ENCODE results near the gene ATP1A3.

The ATP1A3 gene

DNA sequence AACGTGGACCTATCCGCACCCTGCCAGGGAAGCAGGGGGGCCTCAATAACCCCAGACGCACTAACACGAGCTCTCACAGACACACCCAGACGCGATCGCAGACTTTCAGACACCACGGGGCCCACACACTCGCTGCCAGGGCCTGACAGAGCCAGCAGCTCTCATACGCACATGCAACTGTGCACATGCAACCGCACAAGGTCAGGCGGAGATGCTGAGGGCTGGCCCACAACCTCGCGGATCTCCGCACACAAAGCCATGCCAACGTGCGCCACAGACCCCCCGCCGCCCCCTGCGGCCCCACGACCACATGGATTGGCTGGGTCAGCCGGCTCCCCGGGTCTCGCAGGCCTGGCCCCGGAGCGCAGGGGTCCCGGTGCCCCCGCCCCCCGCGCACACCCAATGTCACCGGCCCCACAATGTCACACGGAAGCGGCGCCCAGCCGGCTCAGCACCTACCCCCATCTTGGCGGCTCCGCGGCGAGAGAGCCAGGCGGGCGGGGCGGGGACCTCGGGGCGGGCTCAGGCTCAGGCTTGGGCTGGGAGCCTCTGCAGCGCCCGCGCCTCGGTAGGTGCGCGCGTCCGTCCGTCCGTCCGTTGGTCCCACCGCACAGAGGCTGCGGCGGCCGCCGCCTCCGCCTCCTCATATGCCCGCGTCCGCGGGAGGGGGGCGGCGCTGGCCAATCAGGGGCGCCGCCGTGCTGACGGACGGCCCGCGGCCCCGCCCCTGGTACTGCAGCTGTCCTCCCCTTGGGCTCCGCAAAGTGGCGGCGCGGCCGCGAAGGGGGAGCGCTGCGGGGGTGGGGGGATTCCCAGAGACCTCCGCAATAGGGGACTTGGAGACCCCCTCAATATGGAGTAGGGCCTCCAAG, at the start of gene ATP1A3:
Gene ATP1A3 (minus strand): TSS at position 619 of the 872 bp plus-strand sequence. CDS start 154 bp downstream, at position 465.
- TF ChIP-seq GATA2 (IDR thresholded peaks at IDR 0.05; ENCODE audit: low read depth, low read length) (no peak), GATA3 (IDR thresholded peaks at IDR 0.05; ENCODE audit: low read depth, low read length) (no peak)

DNA sequence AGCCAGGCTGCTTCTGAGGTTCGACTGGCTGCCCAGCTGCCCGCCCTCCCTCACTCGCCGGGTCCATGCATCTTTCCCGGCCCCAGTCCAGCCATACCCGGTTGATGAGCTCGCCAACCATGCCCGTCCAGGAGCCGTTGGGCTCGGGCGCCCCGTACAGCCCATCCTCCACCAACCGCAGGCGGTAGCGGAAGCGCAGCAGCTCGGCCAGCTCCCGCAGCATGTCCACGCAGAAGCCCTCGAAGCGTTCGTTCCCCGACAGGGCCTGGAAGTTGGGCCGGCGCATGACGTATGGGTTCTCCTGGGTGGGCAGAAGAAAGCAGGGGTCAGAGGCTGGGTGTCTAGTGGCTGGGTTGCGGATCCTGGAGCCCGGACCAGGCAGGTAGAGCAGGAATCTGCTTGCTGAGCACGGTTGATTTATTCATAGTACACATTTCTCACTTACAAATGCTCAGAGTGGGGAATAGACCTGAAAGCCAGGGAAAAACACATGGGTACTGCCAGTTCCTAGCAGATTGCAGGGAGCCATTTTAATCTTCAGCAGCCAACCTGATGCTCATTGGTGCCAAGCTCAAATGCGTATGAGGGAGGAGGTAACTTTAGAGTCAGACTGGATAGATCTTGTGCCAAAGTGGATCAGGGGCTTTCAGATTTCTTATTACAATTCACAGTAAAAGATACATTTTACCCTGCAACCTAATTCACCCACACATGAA, 48.6 kb upstream of the ATP1A3 start:
- TF ChIP-seq GATA2 (IDR thresholded peaks at IDR 0.05; ENCODE audit: low read depth, low read length) (no peak), GATA3 (IDR thresholded peaks at IDR 0.05; ENCODE audit: low read depth, low read length) (no peak)

DNA sequence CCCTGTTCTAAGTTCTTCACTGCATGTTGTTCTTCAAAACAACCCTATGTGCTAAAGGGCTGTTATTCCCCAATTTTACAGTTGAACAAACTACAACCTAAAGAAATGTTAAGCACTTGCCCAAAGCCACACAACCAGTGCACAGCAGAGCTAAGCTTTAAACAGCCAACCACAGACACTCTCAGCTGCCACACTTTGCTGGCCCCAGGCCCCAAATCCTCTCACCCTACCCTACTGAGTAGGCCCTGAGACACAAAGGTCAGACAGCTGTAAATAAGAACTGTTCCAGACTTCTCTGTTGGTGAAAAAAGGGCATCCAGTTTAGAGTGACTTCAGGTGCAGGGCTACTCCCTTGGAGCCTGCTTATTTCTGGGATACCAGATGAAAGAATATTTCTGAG, 46.0 kb upstream of the ATP1A3 start:
- TF ChIP-seq GATA3 (IDR thresholded peaks at IDR 0.05; ENCODE audit: low read depth, low read length), result no peak
- no peak for TF ChIP-seq GATA2 (IDR thresholded peaks at IDR 0.05; ENCODE audit: low read depth, low read length)

DNA sequence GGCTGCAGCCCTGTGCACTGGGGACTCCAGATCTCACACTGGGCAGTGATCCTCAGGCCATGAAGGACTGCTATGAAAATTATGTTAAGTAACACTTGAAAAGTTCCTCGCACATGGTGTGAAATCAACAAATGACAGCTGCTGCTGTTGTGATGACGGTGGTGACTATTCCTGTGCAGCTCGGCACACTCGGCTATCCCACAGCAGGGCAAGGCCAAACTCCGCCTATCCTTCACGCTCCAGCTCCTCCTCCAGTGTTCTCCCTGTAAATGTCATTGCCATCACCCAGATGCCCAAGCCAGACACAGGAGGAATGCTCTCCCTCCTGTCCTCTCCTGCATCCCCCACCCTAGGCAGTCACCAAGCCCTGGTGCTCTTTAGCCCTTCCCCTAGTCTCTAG, 44.6 kb upstream of the ATP1A3 start:
- no peak for TF ChIP-seq GATA2 (IDR thresholded peaks at IDR 0.05; ENCODE audit: low read depth, low read length)
- TF ChIP-seq GATA3 (IDR thresholded peaks at IDR 0.05; ENCODE audit: low read depth, low read length), result no peak

DNA sequence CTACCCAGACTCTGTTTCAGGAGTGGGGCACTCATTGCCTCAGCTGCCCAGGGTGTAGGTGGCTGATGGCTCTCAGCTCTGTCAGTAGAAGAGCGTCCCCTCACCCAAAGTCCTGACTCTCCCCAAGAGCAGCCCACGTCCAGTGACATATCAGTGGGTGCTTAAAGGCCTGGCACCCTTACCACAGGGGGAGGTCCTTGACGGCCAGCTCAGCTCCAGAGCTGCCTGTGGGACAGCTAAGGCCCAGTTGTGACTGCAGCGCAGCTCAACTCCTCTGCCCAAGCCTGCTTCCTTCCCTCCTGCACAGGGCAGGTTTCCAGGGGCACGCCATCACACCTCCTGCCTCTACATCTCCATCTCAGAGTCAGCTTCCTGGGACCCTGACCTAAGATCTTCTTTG, 43.6 kb upstream of the ATP1A3 start:
- no peak for TF ChIP-seq GATA2 (IDR thresholded peaks at IDR 0.05; ENCODE audit: low read depth, low read length)
- no peak for TF ChIP-seq GATA3 (IDR thresholded peaks at IDR 0.05; ENCODE audit: low read depth, low read length)

DNA sequence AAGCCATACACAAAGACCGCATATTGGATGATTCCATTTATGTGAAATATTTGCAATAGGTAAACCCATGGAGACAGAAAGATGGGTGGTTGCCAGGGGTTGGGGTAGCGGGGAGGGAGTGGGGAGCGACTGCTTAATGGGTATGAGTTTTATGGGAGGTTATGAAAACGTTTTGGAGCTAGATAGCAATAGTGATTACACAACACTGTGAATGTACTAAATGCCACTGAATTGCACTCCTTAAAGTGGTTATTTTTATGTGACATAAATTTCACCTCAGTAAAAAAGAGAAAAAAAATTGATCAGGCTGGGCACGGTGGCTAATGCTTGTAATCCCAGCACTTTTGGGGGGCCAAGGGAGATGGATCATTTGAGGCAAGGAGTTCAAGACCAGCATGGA, 39.4 kb upstream of the ATP1A3 start:
- no peak for TF ChIP-seq GATA2 (IDR thresholded peaks at IDR 0.05; ENCODE audit: low read depth, low read length)
- TF ChIP-seq GATA3 (IDR thresholded peaks at IDR 0.05; ENCODE audit: low read depth, low read length), result no peak

DNA sequence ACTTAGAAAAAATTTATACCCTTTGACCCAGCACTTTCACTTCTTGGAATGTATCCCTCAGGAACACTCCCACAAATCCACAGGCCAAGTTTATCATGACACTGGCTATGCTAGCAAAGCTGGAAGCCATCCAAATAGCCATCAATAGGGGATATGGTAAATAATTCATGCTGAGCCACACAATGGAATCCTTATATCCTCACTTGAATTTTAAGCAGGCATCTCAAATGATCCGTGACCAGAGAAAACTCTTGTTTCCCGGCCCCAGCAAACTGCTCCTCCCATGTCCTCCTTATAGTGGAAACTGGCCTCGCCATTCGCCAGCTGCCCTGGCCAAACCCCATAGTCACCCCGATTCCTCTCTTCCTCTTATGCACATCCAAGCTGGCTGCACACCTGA, 38.4 kb upstream of the ATP1A3 start:
- no peak for TF ChIP-seq GATA3 (IDR thresholded peaks at IDR 0.05; ENCODE audit: low read depth, low read length)
- no peak for TF ChIP-seq GATA2 (IDR thresholded peaks at IDR 0.05; ENCODE audit: low read depth, low read length)

DNA sequence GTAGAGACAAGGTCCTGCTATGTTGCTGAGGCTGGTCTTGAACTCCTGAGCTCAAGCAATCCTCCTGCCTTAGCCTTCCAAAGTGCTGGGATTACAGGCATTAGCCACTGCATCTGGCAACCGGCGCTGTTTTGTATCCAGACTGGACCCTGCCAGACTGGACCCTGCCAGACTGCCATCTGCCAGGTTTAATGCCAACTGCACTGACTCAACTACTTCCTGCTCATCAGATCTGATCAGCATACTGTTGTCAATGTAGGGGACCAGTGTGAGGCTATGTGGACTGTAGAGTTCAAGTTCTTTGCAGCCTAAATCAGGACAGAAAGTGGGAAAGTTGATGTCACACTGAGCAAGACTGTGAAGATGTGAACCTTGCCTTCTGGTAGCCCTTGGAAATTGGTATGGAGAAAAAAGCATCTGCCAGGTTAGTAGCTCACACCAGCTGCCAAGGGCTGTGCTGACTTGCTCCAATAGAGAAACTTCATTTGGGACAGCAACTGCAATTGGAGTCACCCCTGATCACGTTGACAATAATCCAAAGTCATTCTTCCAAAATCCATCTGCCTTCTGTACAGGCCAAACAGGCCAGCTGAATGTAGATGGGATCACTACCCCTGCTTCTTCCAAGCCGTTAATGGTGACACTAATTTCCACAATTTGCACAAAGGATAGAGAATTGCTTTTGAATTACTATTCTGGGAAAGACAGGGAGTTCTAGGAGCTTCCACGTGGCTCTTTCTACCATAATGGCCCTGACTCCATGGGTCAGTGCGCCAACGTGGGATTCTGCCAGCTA, 36.8 kb upstream of the ATP1A3 start:
- TF ChIP-seq GATA3 (IDR thresholded peaks at IDR 0.05; ENCODE audit: low read depth, low read length) (no peak), GATA2 (IDR thresholded peaks at IDR 0.05; ENCODE audit: low read depth, low read length) (no peak)

DNA sequence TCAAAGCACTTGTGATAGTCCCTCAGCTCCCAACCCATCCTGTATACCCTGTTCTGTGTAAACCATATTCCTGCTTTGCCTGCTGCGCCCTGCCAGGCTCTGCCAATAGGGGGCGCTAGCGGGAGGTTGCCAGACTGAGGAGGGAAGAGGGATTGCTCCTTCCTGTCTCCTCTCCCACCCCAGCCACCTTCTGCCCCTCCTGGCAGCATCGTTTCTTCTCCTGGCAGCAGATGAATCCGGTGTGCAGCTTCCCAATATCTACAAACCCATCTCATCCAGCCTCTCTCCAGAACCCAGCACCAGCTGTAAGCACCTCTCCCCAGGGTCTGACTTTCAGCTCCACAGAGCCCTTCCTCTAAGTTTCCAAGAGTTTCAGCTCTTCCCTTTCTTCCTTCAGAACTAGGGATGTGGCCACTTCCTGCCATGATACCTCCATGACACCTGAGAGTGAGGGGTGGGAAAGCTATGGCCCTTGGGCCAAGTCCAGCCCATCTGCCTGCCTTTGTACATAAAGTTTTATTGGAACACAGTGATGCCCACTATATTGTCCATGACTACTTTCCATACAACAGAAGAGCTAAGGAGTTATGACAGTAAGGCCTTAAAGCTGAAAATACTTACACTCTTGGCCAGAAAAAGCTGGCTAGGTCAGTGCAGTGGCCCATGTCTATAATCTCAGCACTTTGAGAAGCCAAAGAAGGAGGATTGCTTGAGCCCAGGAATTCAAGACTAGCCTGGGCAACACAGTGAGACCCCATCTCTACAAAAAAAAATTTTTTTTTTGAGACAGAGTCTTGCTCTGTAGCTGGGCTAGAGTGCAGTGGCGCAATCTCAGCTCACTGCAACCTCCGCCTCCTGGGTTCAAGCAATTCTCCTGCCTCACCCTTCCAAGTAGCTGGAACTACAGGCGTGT, 34.5 kb upstream of the ATP1A3 start:
- TF ChIP-seq GATA3 (IDR thresholded peaks at IDR 0.05; ENCODE audit: low read depth, low read length) (no peak), GATA2 (IDR thresholded peaks at IDR 0.05; ENCODE audit: low read depth, low read length) (no peak)

DNA sequence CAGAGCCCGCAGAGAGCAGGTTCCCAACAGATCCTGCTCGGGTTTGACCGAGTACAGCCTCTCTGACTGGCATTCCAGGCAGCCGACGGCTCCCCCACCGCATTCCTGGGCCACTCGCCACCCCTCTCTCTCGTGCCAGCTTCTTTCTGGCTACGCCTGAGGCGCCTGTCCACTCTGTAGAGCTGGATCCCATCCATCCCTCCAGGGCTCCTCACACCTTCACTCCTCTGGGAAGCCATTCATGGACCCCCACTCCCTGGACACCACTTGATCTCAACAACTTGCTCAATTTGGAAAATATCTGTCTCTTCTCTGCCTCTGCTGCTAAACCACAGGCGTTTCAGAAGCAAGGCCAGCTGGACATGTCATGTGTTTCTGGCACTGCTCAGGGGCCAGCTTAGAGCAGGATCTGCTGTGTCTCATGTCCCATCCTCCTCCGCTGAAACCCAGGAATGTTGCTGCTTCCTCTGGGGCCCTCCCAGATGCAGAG, 30.6 kb upstream of the ATP1A3 start:
- no peak for TF ChIP-seq GATA2 (IDR thresholded peaks at IDR 0.05; ENCODE audit: low read depth, low read length)
- no peak for TF ChIP-seq GATA3 (IDR thresholded peaks at IDR 0.05; ENCODE audit: low read depth, low read length)

DNA sequence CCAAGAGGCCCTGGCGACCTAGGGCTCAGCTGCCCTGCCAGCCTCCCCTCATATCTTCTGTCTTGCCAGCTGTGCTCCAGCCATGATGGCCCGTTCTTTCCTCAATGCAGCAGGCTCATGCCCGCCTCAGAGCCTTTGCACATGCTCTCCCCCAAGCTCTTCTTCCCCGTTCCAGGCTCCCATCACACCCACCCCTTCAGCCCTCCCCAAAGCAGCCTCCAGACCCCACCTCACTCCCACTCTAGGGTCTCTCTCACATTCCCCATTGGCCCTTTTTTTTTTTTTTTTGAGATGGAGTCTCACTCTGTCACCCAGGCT, 29.9 kb upstream of the ATP1A3 start:
- no peak for TF ChIP-seq GATA2 (IDR thresholded peaks at IDR 0.05; ENCODE audit: low read depth, low read length)
- no peak for TF ChIP-seq GATA3 (IDR thresholded peaks at IDR 0.05; ENCODE audit: low read depth, low read length)

DNA sequence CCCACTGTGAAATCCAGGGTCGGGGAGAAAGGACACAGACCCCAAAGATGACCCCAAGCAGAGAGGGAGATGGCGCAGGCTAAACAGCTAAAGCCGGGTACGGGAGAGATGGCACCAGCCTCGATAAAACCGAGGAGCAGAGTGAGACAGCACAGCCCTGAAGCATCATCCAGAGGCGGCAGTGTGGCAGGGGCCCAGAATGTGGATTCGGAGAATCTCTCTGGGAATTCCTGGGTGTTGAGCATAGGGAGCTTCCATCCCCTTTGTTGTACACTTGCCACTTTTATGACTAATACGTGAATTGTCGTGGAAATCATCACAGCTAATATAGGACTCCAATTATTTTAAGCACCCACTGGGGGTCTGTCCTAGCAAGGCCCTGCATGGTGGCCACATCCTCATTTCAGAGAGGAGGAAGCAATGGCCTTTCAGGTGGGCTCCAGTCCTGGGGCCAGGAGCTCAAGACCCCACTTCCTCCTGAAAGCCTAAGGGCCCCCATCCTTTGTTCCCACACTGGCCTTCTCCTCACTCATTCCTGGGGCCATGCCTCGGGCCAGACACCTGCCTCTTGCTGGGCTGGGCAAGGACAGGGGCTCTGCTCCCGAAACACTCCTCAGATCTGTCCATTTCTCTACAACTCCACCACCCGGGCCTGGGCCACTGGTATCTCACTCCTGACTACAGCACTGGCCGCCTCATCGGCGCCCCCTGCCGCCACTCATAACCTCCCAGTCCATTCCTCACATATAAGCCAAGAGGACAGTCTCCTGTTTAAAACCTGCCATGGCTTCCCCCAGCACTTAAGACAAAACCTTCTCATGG, 29.3 kb upstream of the ATP1A3 start:
- no peak for TF ChIP-seq GATA2 (IDR thresholded peaks at IDR 0.05; ENCODE audit: low read depth, low read length)
- TF ChIP-seq GATA3 (IDR thresholded peaks at IDR 0.05; ENCODE audit: low read depth, low read length), result no peak

All from SH-SY5Y (cell line).